GM12891 (cell line): ENCODE measurements around the gene GAPDHS.

Experiments used
- POLR2A ChIP-seq: IDR thresholded peaks from 2 replicates; pipeline ENCODE4 v1.6.1; 2011; ENCODE audit warnings: low read depth, low read length, control low read depth
- POLR2AphosphoS5 ChIP-seq: IDR thresholded peaks from 2 replicates; pipeline ENCODE4 v1.6.1; 2011; ENCODE audit warnings: low read depth, low read length, control low read depth
- TAF1 ChIP-seq: IDR thresholded peaks from 2 replicates; pipeline ENCODE4 v1.6.1; 2011; ENCODE audit warnings: low read depth, low read length, control low read depth

DNA sequence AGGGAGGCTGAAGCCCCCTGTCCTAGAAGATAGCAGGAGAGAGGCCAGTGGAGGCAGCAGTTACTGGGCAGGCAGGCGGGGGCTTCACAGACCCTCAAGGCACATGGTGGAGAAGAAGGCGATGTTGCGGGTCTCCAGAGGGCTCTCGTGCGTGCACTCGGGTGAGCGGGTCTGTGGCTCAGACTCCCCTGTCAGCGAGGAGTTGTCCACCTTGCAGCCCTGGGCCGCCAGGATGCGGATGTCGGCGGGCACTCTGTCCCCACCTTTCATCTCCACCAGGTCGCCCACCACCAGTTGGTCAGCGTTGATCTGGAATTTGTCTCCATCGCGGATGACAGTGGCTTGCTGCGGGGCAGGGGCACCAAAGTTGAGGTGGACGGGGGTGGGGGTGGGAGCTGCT is 27.0 kb downstream of the GAPDHS start:
- TF ChIP-seq POLR2AphosphoS5 (no peak), TAF1 (no peak), POLR2A (no peak)
